ENCODE data around the gene CCHCR1. TPM values are rescaled to one million over a fixed set of nuclear protein-coding genes. Genes with fewer than 3 reads are reported as not detected.

The CCHCR1 gene
- total and polyA plus RNA-seq, 2 of the 13 experiments (the other 11 are each of a cell fraction or from before 2014, with no cell fraction given), result 14.6 to 28.2 TPM

DNA sequence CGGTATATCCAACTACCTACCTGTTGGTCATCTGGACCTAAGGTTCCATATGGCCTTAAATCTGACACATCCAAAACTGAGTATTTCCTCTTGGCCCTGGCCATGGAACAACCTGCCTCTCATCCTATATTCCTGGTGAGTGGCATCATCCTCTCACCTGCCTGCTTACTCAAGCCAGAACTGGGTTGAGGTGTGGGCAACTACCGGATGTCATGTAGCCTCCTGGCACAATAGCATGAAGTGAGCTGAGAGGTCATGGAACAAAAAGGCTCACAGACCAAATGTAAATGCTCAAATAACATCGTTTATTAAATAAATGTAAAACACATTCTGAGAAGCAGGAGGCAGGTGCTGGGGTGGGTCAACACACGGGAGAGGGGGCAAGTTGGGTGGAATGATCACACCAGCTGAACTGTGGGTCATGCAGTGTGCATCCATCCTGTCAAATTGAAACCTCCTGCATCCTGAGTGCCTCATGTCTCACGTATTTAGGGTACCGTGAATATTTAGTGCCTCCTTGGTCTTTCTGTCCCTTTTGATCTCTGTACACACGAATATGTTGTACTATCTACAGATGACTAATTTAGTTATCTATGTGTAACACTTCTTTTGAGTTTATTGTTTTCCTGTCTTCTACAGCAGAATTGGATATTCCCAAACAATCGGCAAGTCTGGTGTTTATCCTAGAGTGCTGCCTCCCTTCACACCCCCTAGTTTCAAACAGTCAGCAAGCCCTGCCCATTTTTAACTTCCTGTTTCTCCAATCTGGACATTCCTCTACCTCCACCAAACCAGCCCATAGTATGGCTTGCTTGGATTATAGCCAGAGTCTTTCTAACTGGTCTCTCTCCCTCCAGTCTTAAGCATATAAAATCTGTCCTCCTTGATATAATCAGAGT is 20.8 kb upstream of the CCHCR1 start:
- ATAC-seq, result no peak

More for the DNA sequence above, 20.8 kb upstream of the CCHCR1 start:
- Histone ChIP-seq H3K4me1 (ENCODE audit: insufficient read depth, low read length) (peaks cover 14% of the 10 kb centered on the region), H3K27me3 (ENCODE audit: control insufficient read depth in 1 of 2, insufficient read depth in 2 of 2, low read length in 2 of 2) (no peaks in the 10 kb centered on the region), H3K9me3 (ENCODE audit: low read length) (no peaks in the 10 kb centered on the region), H4K20me1 (ENCODE audit: insufficient read depth, low read length) (peaks cover 4% of the 10 kb centered on the region; the same call in 1 of the 2 replicates), H3K36me3 (replicated peaks in 1 of 2; ENCODE audit: control insufficient read depth in 1 of 2, insufficient read depth in 2 of 2, low read length in 2 of 2) (peaks cover 12 to 59% of the 10 kb centered on the region in 2 experiments), H3K4me2 (ENCODE audit: low read depth, low read length) (no peak overlapping the region), H3K27ac (ENCODE audit: extremely low read length, insufficient read depth, low read length) (no peak overlapping the region), H3K4me3 (replicated peaks in 1 of 3; ENCODE audit: insufficient read depth in 1 of 3, low read depth in 2 of 3, low read length in 3 of 3) (no peak overlapping the region), H2AFZ (ENCODE audit: low read length) (no peak overlapping the region), H3K9ac (ENCODE audit: insufficient read depth, low read depth, low read length) (no peak overlapping the region), H3K79me2 (ENCODE audit: insufficient read depth, low read length) (peaks cover 31% of the 10 kb centered on the region)
- FAIRE-seq (peak; percentile 32), DNase-seq (ENCODE audit: low spot score) (no peak)
- POLR2A ChIA-PET, result no interaction called here
- in situ Hi-C loops (cut with HindIII; ENCODE audit: extremely low pct_ligation_motif_present, low pct_unique_long_range_greater_than_20kb), result no loop called here
- no peak for TF ChIP-seq HIC2 (CRISPR knock-in tag; IDR thresholded peaks at IDR 0.05; ENCODE audit: low read depth)
- no peak for TF ChIP-seq CHD4 (IDR thresholded peaks at IDR 0.05; ENCODE audit: borderline replicate concordance, low read length)
- TF ChIP-seq, protein P1, sequence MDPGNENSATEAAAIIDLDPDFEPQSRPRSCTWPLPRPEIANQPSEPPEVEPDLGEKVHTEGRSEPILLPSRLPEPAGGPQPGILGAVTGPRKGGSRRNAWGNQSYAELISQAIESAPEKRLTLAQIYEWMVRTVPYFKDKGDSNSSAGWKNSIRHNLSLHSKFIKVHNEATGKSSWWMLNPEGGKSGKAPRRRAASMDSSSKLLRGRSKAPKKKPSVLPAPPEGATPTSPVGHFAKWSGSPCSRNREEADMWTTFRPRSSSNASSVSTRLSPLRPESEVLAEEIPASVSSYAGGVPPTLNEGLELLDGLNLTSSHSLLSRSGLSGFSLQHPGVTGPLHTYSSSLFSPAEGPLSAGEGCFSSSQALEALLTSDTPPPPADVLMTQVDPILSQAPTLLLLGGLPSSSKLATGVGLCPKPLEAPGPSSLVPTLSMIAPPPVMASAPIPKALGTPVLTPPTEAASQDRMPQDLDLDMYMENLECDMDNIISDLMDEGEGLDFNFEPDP (CRISPR knock-in tag; conservative IDR thresholded peaks at IDR 0.05), result 0 out of 2 replicates have a peak, but pooled peaks have one; percentile 60
- TF ChIP-seq, protein P2, sequence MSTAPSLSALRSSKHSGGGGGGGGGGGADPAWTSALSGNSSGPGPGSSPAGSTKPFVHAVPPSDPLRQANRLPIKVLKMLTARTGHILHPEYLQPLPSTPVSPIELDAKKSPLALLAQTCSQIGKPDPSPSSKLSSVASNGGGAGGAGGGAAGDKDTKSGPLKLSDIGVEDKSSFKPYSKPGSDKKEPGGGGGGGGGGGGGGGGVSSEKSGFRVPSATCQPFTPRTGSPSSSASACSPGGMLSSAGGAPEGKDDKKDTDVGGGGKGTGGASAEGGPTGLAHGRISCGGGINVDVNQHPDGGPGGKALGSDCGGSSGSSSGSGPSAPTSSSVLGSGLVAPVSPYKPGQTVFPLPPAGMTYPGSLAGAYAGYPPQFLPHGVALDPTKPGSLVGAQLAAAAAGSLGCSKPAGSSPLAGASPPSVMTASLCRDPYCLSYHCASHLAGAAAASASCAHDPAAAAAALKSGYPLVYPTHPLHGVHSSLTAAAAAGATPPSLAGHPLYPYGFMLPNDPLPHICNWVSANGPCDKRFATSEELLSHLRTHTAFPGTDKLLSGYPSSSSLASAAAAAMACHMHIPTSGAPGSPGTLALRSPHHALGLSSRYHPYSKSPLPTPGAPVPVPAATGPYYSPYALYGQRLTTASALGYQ (CRISPR knock-in tag; IDR thresholded peaks at IDR 0.05), result no peak
- no peak for TF ChIP-seq AGO1 (IDR thresholded peaks at IDR 0.05; ENCODE audit: low read depth, low read length, poor library complexity, severe bottlenecking)
- BruUV-seq (replicated peaks), result no TSS peak
- WGBS (ENCODE audit: low lambda C conversion rate), result 96% methylated on average over 8 of the region's 8 CpGs
- intact Hi-C loops (cut with micrococcal nuclease; ENCODE audit: unreplicated experiment), result no loop called here
- CTCF ChIA-PET (ENCODE audit: low intra/inter-chr PET ratio, low total read pairs), result no interaction called here

All from HepG2 (cell line).